ENCODE results near the gene CYBRD1.
"Not testable (repeated sequence)": the region's sequence is repeated elsewhere in the genome, so short reads cannot be mapped to it uniquely, and the experiment has no call there.

Gene CYBRD1

GRCh38 chr2:171492664-171493063 lies 29.6 kb upstream of the CYBRD1 start:
- no peak for DNase-seq (ENCODE audit: extremely low read depth, low read depth)
- no peak overlapping the region for H3K4me3 ChIP-seq (replicated peaks; ENCODE audit: low read depth, low read length)
- TF ChIP-seq CTCF (IDR thresholded peaks at IDR 0.05; ENCODE audit: low read depth, low read length, missing control alignments) = no peak

- DNase-seq (ENCODE audit: extremely low read depth, low read depth); H3K4me3 ChIP-seq (replicated peaks; ENCODE audit: low read depth, low read length): not testable (repeated sequence)
These were observed 24.6 kb upstream of the CYBRD1 start for GRCh38 chr2:171497664-171498063.

GRCh38 chr2:171505374-171505773 lies 16.9 kb upstream of the CYBRD1 start:
- no peak overlapping the region for H3K4me3 ChIP-seq (replicated peaks; ENCODE audit: low read depth, low read length)
- DNase-seq (ENCODE audit: extremely low read depth, low read depth) = no peak
- no peak for TF ChIP-seq CTCF (IDR thresholded peaks at IDR 0.05; ENCODE audit: low read depth, low read length, missing control alignments)

GRCh38 chr2:171509945-171510731 lies 12.1 kb upstream of the CYBRD1 start:
- no peak for DNase-seq (ENCODE audit: extremely low read depth, low read depth)
- no peak overlapping the region for H3K4me3 ChIP-seq (replicated peaks; ENCODE audit: low read depth, low read length)
- TF ChIP-seq CTCF (IDR thresholded peaks at IDR 0.05; ENCODE audit: low read depth, low read length, missing control alignments) = no peak

- DNase-seq (ENCODE audit: extremely low read depth, low read depth) = no peak
- no peak for TF ChIP-seq CTCF (IDR thresholded peaks at IDR 0.05; ENCODE audit: low read depth, low read length, missing control alignments)
- no peak overlapping the region for H3K4me3 ChIP-seq (replicated peaks; ENCODE audit: low read depth, low read length)
These were observed 10.3 kb upstream of the CYBRD1 start for GRCh38 chr2:171512014-171512413.

GRCh38 chr2:171512683-171513195 lies 9.5 kb upstream of the CYBRD1 start:
- no peak for DNase-seq (ENCODE audit: extremely low read depth, low read depth)
- no peak overlapping the region for H3K4me3 ChIP-seq (replicated peaks; ENCODE audit: low read depth, low read length)
- no peak for TF ChIP-seq CTCF (IDR thresholded peaks at IDR 0.05; ENCODE audit: low read depth, low read length, missing control alignments)

GRCh38 chr2:171513719-171514160 lies 8.5 kb upstream of the CYBRD1 start:
- H3K4me3 ChIP-seq (replicated peaks; ENCODE audit: low read depth, low read length) = no peak overlapping the region
- no peak for TF ChIP-seq CTCF (IDR thresholded peaks at IDR 0.05; ENCODE audit: low read depth, low read length, missing control alignments)
- no peak for DNase-seq (ENCODE audit: extremely low read depth, low read depth)
